GM13977 (cell line): ENCODE data around the gene OR6C76.
"Not testable (repeated sequence)": the region's sequence is repeated elsewhere in the genome, so short reads cannot be mapped to it uniquely, and the experiment has no call there.

Source experiments
- DNase-seq: peaks from one replicate; pipeline ENCODE4 v3.0.0; 2012; ENCODE audit warnings: low spot score
- in situ Hi-C: fragments of 300-500 bp; cut with MboI; formaldehyde crosslinking; loops from one replicate; pipeline ENCODE4 v1.12.0; 2022; ENCODE audit warnings: low sequenced_read_pairs, low pct_unique_long_range_greater_than_20kb, mixed read lengths, inconsistent platforms; ENCODE audit not compliant: unreplicated experiment
- TF ChIP-seq, protein P1 (sequence below): IDR thresholded peaks from 2 replicates; pipeline ENCODE4 v1.5.1; 2012; ENCODE audit warnings: mild to moderate bottlenecking, control low read depth; ENCODE audit not compliant: insufficient read depth; ENCODE audit errors: extremely low read depth, missing control alignments

The OR6C76 gene

GRCh38 chr12:55425954-55426353, at the start of gene OR6C76:
TSS of gene OR6C76 (plus strand) at chr12:55426254. CDS start at chr12:55426254, 0 bp downstream.
- no peak for DNase-seq
- TF ChIP-seq, protein P1, sequence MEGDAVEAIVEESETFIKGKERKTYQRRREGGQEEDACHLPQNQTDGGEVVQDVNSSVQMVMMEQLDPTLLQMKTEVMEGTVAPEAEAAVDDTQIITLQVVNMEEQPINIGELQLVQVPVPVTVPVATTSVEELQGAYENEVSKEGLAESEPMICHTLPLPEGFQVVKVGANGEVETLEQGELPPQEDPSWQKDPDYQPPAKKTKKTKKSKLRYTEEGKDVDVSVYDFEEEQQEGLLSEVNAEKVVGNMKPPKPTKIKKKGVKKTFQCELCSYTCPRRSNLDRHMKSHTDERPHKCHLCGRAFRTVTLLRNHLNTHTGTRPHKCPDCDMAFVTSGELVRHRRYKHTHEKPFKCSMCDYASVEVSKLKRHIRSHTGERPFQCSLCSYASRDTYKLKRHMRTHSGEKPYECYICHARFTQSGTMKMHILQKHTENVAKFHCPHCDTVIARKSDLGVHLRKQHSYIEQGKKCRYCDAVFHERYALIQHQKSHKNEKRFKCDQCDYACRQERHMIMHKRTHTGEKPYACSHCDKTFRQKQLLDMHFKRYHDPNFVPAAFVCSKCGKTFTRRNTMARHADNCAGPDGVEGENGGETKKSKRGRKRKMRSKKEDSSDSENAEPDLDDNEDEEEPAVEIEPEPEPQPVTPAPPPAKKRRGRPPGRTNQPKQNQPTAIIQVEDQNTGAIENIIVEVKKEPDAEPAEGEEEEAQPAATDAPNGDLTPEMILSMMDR, result no peak
- in situ Hi-C loops, result no loop called here

DNA sequence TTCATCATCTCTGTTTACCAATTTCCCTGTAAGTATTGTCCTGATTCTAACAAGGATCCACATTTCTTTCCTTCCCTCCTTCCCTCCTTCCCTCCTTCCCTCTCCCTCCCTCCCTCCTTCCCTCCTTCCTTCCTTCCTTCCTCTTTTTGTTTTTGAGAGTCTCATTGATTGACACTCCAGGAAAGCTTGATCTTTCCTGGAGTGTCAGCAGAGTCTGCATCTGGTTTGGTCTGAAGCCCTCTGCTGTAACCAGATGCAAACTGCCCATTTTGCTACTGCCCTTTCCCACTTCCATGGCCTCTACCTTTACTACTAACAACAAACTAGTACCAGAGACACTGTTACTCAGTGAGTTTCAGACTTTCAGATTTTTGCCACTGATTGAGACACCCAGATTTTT, 40.2 kb upstream of the OR6C76 start:
- TF ChIP-seq, protein P1, result no peak
- in situ Hi-C loops, result no loop called here
- DNase-seq, result no peak

GRCh38 chr12:55392032-55392795, 33.8 kb upstream of the OR6C76 start:
- TF ChIP-seq, protein P1, result no peak
- no peak for DNase-seq
- in situ Hi-C loops, result no loop called here

- DNase-seq, result no peak
- in situ Hi-C loops, result no loop called here
- TF ChIP-seq, protein P1, result no peak
Measured at GRCh38 chr12:55396326-55396725, 29.7 kb upstream of the OR6C76 start.

DNA sequence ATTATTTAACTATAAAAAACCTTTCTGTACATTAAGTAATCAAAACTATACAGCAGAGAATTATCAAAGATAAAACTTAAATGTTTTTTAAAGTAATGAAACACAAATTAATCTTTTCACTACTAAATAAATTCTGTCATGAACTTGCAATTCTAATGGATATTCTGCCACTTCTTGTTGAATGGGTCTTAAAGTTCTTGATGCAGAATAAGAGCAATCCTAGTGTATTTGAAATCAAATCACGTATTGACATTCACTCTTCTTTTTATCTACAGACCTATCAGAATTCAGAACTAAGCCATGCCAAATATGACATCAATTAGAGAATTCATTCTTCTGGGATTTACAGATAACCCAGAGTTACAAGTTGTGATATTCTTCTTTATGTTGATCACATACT, 25.8 kb upstream of the OR6C76 start, which contains the start of gene OR6C65:
TSS of gene OR6C65 (plus strand) at position 301 of the 400 bp plus-strand sequence. CDS start at position 301, 0 bp downstream.
- in situ Hi-C loops, result no loop called here
- DNase-seq, result no peak
- TF ChIP-seq, protein P1, result no peak

- DNase-seq, result no peak
- in situ Hi-C loops, result no loop called here
- TF ChIP-seq, protein P1, result no peak
Measured at GRCh38 chr12:55407866-55408265, 18.2 kb upstream of the OR6C76 start.

DNA sequence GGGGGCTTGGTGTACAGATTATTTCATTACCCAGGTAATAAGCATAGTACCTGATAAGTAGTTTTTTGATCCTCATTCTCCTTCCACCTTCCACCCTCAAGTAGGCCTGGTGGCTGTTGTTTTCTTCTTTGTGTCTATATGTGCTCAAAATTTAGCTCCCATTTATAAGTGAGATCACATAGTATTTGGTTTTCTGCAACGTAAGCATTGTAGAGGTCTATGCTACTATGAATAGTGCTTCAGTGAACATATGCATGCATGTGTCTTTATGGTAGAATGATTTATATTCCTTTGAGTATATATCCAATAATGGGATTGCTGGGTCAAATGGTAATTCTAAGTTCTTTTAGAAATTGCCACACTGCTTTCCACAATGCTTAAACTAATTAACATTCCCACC, 16.9 kb upstream of the OR6C76 start:
- in situ Hi-C loops, DNase-seq: not testable (repeated sequence)

DNA sequence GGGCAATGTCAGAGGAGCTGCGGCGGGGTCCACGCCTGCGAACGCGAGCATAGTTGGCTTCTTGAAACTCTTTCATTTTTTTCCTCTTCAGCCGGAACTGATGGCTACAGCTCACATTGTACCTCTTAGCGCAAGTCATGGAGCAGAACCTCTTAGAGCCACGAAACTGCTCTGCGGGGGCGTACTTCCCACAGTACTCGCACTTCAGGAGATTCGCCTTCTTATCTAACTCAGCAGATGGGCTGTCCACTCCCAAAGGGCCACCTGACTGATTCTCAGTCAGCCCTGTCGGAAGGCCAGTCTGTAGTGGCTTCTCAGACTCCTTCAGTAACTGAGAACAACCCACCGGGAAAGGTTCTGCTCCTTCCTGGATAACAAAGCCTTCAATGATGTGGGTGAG, 13.9 kb upstream of the OR6C76 start:
- in situ Hi-C loops, result not testable (repeated sequence)

DNA sequence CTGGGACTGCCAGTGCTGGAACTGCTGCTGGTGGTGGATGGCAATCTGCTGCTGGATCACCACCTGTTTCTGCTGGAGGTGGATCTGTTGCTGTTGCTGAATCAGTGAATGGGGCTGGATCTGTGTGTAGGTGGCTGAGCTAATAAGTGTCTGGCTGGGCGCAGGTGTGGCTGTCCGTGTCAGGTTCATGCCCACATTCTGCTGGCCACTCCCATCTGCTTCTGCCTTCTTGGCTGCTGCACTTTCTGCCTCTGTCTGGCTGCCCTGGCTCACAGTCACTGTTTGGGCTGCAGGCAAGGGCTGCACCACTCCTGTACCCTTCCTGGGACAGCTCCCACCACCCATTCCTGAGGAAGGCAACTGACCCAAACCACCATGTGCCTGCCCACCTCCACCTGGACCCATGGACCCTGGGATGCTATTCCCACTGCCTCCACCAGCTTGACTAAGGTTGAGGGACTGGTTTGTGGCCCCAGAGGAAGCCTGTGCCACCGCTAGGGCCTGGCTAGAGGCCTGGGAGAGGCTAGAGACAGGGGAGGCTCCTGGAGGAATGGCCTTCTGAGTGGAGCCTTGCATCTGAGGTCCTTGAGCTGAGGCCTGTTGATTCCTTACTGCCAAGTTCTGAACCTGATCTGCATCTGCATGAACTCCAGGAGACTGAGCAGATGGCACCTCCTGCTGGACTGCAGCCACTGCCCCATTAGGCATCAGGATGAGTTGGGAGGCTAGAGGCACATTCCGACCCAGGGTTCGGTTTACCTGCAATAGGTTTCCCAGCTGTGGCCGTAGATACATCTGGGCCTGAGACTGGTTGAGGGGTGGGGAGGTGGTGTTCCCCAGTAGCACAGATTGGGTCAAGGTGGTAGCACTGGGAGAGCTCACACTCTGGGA, 12.3 kb upstream of the OR6C76 start:
- DNase-seq, in situ Hi-C loops: not testable (repeated sequence)

More for the DNA sequence above, 13.9 kb upstream of the OR6C76 start:
- DNase-seq, result not testable (repeated sequence)

- DNase-seq, in situ Hi-C loops: not testable (repeated sequence)
Measured at GRCh38 chr12:55414396-55414823, 11.6 kb upstream of the OR6C76 start.
